IPS-18c (cell line): ENCODE results near the gene CHD6.

Source experiments
- H3K4me3 ChIP-seq: 2 replicates; pipeline ENCODE4 v1.7.0; 2013; ENCODE audit warnings: low read depth, mild to moderate bottlenecking, low read length, moderate library complexity; ENCODE audit not compliant: insufficient read depth
- H3K9me3 ChIP-seq: one replicate; pipeline ENCODE4 v1.6.1; 2013; ENCODE audit warnings: mild to moderate bottlenecking, low read length, moderate library complexity; ENCODE audit not compliant: control insufficient read depth, insufficient read depth

CHD6 gene

DNA sequence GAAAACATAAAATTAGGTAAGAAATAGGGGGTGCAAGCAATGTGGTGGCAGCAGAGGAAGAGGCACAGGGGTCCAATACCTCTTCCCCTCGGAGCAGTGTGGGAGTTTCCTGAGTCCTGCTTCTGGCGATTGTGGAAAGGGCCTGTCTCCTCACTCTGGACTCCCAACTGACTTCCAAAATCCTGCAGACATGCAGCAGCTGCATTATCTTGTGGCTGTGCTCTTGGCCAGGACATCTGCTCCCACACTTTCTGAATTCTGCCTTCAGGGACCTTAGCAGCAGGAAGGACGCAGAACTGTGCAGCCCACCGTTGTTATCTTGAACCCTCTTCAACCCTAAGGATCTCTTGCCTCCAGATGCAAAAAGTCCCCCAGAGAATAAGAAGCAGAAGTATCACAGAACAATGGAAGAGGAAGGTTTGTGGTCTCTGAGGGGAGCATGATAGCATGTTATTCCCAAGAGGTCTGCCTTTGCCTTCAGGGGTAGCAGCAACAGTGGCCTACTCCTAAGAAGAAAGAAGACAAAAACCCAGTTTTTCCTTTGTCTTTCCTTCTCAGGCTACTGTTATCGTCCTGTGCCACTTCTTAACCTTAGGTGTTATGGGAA lies 149.1 kb downstream of the CHD6 start:
- Histone ChIP-seq H3K4me3 (no peak overlapping the region), H3K9me3 (no peaks in the 10 kb centered on the region)

DNA sequence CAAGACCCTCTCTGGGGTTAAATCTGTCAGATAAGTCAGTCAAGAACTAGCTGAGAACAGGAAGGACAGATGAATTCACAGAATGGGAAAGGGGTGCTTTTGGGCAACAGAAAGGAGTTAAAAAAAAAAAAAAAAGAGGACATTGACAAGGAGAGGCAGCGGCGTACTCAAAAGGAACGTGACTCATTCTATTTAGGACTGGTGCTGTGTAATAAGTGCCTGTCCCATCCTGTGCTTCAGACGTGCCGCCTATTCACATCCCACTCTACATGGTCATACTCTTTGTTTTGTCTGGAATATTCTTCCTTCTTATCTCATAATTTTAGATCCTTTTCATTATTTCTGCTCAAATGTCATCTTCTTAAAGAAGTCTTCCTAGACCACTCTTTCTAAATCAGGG lies 150.5 kb downstream of the CHD6 start:
- Histone ChIP-seq H3K4me3 (no peak overlapping the region), H3K9me3 (no peaks in the 10 kb centered on the region)

DNA sequence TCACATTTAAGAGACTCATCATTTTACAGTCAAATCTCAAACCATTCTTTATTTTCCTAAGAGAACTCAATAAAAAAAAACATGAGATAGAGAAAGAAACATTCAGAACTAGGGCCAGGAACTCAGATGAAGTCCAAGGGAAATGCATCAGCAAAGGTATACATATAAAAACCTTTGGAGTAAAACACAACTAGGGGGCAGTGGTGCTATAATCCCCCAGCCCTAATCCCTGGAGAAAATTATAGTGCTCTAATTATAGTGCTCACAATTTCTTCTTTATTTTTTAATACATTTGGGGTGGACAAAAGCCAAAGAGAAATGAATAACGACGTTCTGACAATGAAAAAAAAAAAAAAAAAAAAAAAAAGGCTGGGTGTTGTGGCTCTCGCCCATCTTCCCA lies 151.0 kb downstream of the CHD6 start:
- Histone ChIP-seq H3K4me3 (no peak overlapping the region), H3K9me3 (no peaks in the 10 kb centered on the region)

DNA sequence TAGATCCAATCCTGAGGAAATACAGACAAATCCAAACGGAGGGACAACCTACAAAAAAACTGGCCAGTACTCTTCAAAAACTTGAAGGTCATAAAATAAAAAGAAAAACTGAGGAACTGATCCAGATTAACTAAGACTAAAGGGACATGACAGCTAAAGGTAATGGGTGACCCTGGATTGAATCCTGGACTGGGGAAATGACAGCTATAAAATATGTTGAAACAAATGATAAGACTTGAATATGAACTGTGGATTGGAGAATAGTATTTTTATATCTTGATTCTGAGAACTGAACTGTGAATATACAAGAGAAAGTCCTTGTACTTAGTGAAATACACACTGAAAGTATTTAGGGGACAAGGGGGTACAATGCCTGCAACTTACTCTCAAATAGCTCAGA lies 154.6 kb downstream of the CHD6 start:
- Histone ChIP-seq H3K4me3 (no peak overlapping the region), H3K9me3 (peaks cover 4% of the 10 kb centered on the region)

DNA sequence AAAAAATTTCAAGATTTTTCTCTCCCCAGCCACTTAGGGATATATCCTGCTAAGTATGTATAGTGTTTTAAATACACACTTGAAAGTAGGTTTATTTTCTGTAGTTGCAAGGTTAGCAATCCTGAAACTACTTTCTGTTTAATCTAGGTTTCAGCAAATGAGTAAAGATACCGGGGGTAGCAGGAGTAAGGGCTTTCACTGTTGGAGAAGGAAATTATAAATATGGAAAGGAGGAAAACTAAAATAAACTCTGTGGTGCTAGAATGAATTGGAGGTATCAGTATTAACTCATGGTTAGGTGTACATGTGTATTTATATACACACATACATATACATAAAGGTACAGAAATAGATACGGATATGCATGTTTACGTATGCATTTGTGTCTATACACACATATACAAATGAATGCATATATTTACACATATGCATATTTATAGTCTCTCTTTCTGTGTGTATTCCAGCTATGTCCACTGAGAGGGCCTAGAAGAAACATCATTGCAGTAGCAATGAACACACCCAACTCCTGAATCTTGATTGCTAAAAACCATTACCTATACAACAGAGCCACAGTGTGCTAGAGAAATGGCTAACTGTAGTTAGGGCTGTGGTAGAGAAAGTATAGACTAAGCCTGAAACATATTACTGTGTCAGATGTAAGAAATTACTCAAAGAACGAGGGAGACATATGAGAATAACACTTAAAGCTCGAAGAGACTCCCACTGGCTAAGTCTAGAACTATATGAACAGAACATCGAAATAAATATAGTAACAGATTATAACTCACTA lies 155.6 kb downstream of the CHD6 start:
- H3K9me3 ChIP-seq: peaks cover 4% of the 10 kb centered on the region
- no peak overlapping the region for H3K4me3 ChIP-seq

DNA sequence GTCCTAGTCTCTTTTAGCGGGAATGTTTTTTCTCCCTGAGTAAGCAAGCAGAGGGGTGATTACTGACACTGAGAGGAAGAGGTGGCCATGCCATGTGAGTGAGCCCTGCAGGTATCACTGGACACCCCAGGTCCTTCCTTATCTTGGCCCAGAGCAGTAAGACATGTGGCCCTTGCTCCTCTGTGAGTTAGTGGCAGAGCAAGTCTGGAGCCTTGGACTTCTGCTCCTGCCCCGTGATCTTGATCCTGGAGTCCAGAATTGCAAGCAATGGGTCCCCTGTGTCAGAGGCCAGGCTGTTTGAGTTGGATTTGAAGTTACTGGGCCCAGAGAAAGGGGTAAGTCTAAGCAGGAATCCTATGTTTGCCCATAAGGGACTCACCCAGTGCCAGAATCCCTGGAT lies 159.4 kb downstream of the CHD6 start:
- Histone ChIP-seq H3K9me3 (peaks cover 4% of the 10 kb centered on the region), H3K4me3 (no peak overlapping the region)

DNA sequence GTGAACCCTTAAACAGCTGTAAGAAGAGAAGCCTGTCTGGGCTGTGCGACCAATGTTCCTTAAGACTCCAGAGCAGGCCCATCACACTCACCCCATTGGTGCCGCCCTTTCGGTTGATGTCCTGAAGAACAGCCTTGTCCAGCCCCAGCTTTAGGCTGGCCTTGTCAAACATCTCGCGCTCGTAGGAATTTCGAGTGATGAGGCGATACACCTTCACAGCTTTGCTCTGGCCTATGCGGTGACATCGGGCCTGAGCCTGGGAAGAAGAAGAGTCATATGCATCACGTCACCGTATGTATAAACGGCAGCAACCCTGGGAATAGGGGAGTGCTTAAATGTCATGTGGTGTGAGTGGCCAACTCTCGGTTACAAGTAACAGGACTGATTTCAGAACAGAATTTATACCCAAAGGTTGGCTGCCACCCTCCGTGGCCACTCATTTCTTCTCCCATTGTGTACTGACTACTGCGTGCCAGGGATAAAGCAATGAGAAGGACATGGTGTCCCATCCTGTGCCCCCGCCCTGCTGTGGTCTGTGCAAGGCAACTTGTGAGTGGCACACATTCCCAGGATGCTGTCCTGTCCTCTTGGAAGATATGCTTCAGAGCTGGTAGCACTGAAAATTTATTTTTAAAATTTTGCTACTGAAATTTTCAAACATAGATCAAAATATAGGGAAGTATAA lies 160.9 kb downstream of the CHD6 start:
- H3K4me3 ChIP-seq: no peak overlapping the region
- peaks cover 4% of the 10 kb centered on the region for H3K9me3 ChIP-seq

DNA sequence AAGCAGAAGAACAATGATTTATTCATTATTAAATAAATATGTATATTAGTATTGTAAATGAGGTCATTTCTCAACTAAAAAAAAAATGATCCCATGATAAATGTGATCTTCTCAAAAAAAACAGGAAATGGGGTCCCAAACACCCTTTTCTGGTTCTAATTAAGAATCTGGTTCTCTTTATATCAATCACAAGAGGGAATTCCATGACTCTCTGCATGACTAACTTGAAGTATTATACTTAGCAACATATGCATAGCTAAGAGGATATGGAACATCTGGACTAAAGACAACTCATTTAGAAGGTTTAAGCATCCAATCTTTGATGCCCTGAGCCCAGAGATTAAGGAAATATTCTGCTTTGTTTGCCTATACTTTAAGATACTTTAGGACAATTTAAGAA lies 161.8 kb downstream of the CHD6 start:
- Histone ChIP-seq H3K4me3 (no peak overlapping the region), H3K9me3 (peaks cover 2% of the 10 kb centered on the region)

DNA sequence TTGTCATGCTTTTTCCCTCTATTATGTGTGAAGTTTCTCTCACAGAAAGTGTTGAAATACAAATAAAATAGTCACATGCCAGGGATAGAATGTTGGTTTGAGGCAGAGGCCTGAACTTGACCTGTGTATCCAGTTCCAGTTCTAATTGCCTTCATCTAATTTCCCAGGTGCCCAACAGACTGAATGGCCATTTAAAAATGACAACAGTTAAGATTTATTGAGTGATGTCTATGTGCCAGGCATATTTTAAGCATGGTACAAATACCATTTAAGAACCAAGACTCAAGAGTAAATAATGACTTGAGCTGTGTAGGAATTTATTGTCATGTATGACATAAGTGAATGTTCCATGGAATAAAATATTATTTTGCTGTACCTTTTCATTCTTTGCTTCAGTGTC lies 163.9 kb downstream of the CHD6 start:
- H3K9me3 ChIP-seq: no peaks in the 10 kb centered on the region
- no peak overlapping the region for H3K4me3 ChIP-seq

DNA sequence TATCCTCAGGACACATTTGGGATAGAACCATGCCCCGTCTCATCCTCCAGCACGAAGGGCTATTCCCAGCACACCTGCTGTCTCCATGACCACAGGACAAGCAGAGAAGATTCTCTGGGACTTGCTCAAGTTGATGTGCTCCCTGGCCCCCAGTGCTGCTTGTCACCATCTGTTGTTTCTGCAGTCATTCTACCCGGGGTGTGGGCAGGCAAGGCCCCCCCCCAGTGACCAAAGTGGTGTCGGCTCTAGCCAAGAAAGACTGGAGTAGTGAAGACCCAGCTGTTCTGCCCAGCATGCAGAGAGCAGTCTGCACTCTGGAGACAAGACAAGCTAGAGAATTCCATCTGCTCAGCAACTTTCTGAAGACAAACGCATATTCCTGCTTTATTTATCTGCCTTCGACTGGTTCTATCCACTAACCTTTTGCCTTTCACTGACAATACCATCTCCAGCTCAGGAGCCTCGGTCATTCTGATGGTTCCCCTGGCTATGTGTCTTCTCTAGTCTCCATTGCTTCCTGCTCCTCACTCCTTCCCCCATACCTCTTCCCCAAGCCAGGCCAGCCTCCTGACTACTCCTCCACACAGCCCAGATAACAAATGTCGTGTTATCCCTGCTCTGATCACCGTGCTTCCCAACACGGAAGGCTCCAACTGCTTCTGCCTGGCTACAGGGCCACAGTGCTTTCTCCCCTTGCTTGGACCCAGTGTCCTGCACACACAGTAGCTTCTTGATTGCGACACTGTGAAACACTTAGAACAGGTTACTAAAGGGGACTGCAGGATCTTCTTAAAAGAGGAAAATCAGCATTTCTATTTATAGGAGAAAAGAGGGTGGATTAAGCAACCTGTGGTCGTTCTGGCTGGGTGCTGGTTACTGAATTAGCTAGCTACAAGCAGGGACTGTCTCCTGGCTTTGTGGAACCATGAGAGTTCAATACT lies 164.9 kb downstream of the CHD6 start:
- H3K9me3 ChIP-seq: no peaks in the 10 kb centered on the region
- no peak overlapping the region for H3K4me3 ChIP-seq

DNA sequence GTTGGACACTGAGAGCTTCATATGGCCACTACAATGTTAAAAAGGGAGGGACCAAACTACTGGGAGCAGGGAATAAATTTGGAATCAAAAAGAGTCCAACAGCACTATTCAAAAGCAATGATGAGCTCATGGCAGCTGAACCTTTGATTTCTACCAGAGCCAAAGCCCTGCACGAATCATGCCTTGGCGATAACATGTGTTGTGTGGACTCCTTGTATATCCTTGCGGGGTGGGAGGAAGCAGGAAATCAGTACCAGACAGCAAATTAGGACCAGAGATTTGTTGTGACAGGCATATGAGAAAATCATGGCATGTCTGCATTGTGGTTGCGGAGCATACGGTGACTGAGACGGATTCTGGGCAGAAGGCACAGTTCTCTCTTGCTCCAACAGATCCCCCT lies 166.0 kb downstream of the CHD6 start:
- no peaks in the 10 kb centered on the region for H3K9me3 ChIP-seq
- H3K4me3 ChIP-seq: no peak overlapping the region

DNA sequence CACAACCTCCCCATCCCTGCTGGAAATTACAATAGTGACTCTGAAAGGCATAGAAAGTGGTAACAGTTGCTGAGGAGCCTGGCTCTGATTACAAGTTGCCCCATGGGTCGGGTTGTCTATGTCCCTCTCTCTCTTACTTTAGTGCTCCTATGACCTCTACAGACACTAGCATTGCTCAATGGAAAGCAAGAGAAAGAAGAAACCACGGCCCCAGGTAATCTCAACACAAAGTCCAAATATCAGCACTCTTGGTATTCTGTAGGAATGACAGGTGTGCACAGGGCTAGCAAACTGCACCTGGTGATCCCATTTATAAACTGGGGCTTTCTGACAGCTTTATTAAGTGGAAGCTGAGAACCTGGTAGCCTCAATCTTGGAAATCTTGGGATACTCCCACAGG lies 171.2 kb downstream of the CHD6 start:
- Histone ChIP-seq H3K4me3 (no peak overlapping the region), H3K9me3 (no peaks in the 10 kb centered on the region)

DNA sequence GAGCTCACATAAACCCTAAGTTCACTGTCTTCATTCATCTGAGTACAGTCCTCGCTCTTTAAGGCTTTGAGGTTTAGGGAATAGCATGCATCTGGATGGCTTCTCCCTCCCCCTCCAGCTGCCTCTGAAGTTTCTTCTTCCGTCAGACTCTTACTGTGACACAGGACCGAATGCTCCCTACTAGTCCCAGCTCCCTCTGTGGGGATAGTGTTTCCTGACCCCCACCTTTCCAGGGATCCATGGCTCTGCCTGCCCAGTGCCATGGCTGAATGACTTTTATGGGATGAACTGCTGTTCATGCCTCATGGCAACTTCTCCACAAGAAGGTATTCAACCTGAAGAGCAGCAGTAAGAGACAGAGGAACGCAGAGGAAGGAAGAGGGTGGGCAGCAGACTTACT lies 171.7 kb downstream of the CHD6 start:
- no peak overlapping the region for H3K4me3 ChIP-seq
- H3K9me3 ChIP-seq: no peaks in the 10 kb centered on the region

DNA sequence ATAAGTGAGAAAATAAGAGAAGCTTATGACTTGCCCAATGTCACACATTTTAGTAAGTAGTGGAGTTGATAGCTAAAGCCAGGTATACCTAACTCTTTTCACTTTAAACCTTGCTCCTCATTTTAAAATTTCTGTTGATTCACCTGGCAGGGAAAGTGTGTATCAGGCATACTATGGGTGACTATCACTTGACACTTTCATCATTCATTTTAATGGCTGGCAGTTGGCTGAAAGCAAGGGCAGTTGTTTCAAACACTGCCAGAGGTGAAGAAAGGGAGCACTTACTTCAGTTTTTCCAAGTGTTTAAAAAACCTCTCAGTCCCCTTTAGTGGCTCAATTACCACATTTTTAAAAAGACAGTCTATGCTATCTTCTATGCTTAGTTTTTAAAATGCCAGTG lies 173.4 kb downstream of the CHD6 start:
- H3K9me3 ChIP-seq: no peaks in the 10 kb centered on the region
- H3K4me3 ChIP-seq: no peak overlapping the region

DNA sequence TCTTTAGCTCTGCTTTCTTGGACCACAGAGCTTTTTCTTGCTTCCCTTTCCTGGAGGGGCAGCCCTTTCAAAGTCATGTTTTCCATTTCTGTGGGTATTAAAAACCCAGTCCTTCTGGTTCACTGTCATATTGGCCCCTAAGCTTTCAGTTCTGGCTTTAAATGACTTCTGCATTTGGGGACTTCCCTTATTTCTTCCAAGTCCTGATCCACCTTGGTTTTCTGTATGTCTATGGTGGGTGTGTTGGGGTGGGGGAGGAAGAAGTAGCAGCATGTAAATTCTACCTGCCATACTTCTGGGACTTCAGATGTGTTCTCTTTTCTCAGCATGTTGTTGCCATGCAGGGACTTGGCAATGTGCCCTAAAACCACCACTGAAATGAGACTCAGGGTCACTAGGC lies 174.5 kb downstream of the CHD6 start:
- H3K9me3 ChIP-seq: no peaks in the 10 kb centered on the region
- no peak overlapping the region for H3K4me3 ChIP-seq

DNA sequence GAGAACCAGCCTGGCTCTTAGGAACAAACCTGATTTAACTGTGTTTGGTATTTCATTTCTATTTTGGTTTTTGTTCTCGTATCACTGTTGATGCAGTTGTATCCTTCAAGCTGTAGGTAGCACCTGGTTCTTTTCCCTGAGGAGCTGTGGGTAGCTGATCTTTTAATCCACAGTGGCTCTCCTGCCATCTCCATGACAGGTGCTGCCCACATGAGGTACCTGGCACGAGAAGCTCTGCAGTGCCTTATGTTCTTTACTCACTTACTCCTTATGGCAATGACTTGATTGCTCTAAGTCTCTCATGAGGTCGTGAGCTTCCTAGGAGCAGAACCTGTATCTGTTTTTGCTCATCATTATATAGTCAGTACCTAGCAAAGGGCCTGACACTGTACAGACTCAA lies 177.3 kb downstream of the CHD6 start:
- Histone ChIP-seq H3K9me3 (no peaks in the 10 kb centered on the region), H3K4me3 (no peak overlapping the region)

DNA sequence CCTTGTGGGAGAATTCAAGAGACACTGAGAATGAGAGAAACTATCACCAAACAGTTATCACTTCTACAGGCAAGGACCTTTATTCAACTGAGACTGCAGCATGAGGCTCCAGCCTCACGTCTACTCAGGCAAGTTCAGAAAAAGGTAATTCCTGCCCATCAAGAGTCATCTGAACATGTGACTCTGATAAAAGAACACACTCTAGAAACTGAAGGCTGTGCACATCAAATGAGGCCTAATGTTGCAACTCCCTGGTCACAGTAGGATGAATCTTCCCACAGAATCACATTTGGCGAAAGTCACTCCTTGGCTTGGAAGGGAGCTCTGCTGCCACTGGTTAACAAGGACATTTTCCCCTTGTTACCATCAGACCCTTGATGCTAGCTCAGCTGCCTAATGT lies 180.3 kb downstream of the CHD6 start:
- H3K9me3 ChIP-seq: no peaks in the 10 kb centered on the region

More for the DNA sequence above, 180.3 kb downstream of the CHD6 start:
- H3K4me3 ChIP-seq: no peak overlapping the region
